GM10266 (cell line): ENCODE measurements around the gene LENG1.

Experiments used
- DNase-seq: peaks from one replicate; pipeline ENCODE4 v3.0.0; 2012; ENCODE audit errors: extremely low spot score
- CTCF ChIP-seq: IDR thresholded peaks from 2 replicates; pipeline ENCODE4 v1.5.1; 2012; ENCODE audit warnings: mild to moderate bottlenecking, low read depth; ENCODE audit not compliant: control insufficient read depth, insufficient read depth; ENCODE audit errors: missing control alignments

The LENG1 gene

GRCh38 chr19:54193011-54193410 lies 33.5 kb upstream of the LENG1 start:
- TF ChIP-seq CTCF = no peak
- no peak for DNase-seq

- no peak for TF ChIP-seq CTCF
- DNase-seq = no peak
Observed at GRCh38 chr19:54191811-54192453, 32.4 kb upstream of the LENG1 start.

- no peak for TF ChIP-seq CTCF
- peak; percentile 86 for DNase-seq
Observed at GRCh38 chr19:54191011-54191810, 31.7 kb upstream of the LENG1 start, which contains the start of gene TSEN34. TSS of gene TSEN34 (plus strand) at chr19:54191308. CDS start at chr19:54191365, 57 bp downstream.

- no peak for TF ChIP-seq CTCF
- DNase-seq = peak; percentile 93
Observed at GRCh38 chr19:54190503-54191010, 31.0 kb upstream of the LENG1 start.

GRCh38 chr19:54189735-54190502 lies 30.4 kb upstream of the LENG1 start:
- TF ChIP-seq CTCF = no peak

GRCh38 chr19:54189145-54189734 lies 29.7 kb upstream of the LENG1 start, which contains the start of gene MBOAT7:
TSS of gene MBOAT7 (minus strand) at chr19:54189580. CDS start at chr19:54188508, 1,072 bp downstream.
- DNase-seq = no peak
- TF ChIP-seq CTCF = peak; percentile 72

More at GRCh38 chr19:54189735-54190502, 30.4 kb upstream of the LENG1 start:
- DNase-seq = peak; percentile 88
